ENCODE data around the gene CACNA1C. TPM values are rescaled to one million over a fixed set of nuclear protein-coding genes. Genes with fewer than 3 reads are reported as not detected.

The CACNA1C gene
- total RNA-seq, 1 donor from 2014 or later = 102 TPM

DNA sequence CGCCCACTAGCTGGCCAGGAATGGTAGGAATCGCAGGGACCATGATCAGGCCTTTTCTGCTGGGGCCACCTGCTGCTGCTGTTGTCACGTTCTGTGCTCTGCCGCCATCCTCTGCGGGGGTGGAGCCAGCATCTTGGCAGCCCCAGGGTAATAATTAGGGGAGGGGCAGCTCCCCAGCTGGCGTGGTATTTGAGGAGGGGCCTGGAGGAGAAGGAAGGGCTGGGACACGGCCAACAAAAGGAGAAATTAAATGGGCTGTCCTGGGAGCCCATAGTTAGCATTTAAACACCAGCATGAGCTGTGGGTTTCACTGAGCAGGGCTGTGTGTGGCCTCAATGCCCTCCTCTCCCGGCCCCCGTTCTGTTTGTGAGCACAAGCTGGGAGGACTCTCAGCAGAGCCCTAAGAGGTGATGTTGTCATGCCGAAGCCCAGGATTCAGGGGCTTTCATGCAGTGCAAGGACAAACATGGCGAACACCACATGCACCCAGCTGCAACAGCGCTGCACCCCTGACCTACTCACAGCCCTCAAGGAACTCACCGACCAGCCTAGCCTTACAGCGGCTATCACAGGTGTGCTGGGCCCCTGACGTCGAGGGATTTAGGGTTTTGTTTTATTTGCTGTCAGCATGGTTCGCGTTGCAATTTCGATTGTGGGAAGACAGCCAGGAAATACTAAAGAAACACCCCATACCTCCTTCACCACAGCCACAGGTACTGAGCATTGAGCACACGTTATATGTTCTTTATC is 324.3 kb downstream of the CACNA1C start:
- Histone ChIP-seq H3K36me3 (no peaks in the 10 kb centered on the region), H3K27me3 (no peaks in the 10 kb centered on the region), H3K9me3 (no peaks in the 10 kb centered on the region), H3K4me3 (no peak overlapping the region), H3K27ac (no peak overlapping the region), H3K4me1 (peaks cover 0 to 35% of the 10 kb centered on the region in 2 donors)
- peak in 1 of 2 donors; percentile 53 for DNase-seq (ENCODE audit: low spot score in 2 of 2)
- no peak for TF ChIP-seq CTCF (IDR thresholded peaks at IDR 0.05)
- intact Hi-C loops (cut with DNase I) = no loop called here

DNA sequence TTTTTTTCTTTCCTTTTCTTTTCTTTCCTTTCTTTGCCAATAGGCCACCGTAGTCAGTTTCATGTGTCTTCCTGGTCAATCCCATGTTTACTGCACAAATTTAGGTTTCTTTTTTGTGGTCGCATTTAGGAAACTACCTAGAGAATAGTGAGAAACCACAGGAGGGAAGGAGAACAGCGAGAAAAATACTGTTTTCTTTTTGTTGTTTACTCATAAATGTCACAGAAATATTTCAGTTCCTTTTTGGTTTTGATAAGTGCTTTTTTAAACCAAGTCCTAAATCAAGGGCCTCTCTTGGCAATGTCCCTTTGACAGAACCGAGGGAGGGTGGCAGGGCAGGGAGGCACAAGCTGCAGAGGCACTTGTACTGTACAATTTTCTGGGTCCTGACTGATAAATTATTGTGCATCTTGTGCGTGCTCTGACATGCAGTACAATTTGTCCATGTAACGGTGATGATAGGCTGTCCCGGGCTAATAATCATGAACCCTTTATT is 326.1 kb downstream of the CACNA1C start:
- Histone ChIP-seq H3K9me3 (no peaks in the 10 kb centered on the region), H3K4me1 (peaks cover 10 to 40% of the 10 kb centered on the region in 2 donors), H3K4me3 (no peak overlapping the region), H3K27me3 (no peaks in the 10 kb centered on the region), H3K27ac (no peak overlapping the region), H3K36me3 (no peaks in the 10 kb centered on the region)
- intact Hi-C loops (cut with DNase I) = no loop called here
- DNase-seq (ENCODE audit: low spot score in 2 of 2) = peak in 1 of 2 donors; percentile 9
- no peak for TF ChIP-seq CTCF (IDR thresholded peaks at IDR 0.05)

DNA sequence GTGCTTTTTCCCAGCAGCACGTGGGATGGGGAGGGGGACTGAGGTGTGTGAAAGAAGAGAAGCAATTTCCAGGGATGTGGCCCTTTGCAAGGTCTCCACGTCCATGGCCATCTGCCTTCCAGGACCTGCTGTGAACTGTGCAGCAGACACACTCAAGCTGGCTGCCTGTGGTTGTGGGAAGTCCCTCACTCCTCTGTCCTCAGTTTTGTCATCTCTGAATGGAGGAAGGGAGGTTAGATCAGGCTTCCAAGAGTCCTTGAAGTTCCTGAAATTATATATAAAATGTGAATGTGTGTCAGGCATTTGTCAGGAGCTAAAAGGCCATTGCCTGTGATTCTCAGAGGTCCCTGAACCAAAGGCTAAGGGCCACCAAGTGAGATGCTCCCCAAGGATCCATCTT is 328.2 kb downstream of the CACNA1C start:
- intact Hi-C loops (cut with DNase I) = loop anchor here (5.0 to 10.0 kb wide), 2 partner anchors 46 to 94 kb away; no protein-coding TSS in a partner anchor
- H3K4me1 ChIP-seq = peaks cover 13 to 50% of the 10 kb centered on the region in 2 donors
- H3K4me3 ChIP-seq = no peak overlapping the region
- TF ChIP-seq CTCF (IDR thresholded peaks at IDR 0.05) = no peak
- no peaks in the 10 kb centered on the region for H3K9me3 ChIP-seq
- peak overlapping the region; percentile 47 to 84 for H3K27ac ChIP-seq
- no peaks in the 10 kb centered on the region for H3K36me3 ChIP-seq
- peak in 1 of 2 donors; percentile 39 for DNase-seq (ENCODE audit: low spot score in 2 of 2)
- no peaks in the 10 kb centered on the region for H3K27me3 ChIP-seq

DNA sequence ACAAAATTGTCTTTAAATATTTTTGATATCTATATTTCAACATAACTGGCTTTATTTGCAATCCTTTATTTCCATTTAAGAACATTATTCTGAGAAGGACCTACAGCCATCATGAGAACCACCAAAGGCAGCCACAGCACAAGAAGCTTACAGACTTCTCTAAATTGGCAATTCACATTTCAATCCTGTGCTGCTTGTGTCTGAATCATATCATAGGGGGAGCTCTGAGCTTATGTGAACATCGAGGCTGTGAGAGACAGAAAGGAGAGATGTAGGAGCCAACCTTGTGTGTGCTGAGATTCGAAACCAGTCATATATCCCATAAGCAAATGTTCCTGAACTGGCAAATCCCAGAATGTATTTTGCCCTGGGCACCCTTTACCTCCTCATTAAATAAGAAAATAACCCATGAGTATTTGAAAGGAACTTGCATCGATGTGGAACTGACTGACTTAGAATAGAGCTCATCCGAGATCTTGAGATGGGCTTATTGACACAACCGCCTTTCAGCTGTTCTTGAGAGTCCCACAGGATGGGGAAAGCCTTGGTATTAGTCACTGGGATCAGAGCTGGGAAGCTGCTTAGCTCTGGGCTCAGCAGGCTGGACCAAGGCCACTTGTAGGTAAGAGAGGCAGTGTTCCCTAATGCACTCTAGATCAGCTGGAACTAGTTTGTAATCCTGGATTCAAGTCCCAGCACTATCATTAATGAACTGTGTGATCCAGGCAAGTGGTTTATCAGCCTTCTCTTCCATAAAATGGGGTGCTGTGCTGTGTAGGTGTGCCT is 329.8 kb downstream of the CACNA1C start:
- Histone ChIP-seq H3K4me1 (peaks cover 13 to 62% of the 10 kb centered on the region in 2 donors), H3K27ac (peak overlapping the region; percentile 84 to 91), H3K27me3 (no peaks in the 10 kb centered on the region), H3K36me3 (no peaks in the 10 kb centered on the region), H3K9me3 (no peaks in the 10 kb centered on the region), H3K4me3 (no peak overlapping the region)
- intact Hi-C loops (cut with DNase I) = loop anchor here (5.0 to 10.0 kb wide), 2 partner anchors 48 to 95 kb away; no protein-coding TSS in a partner anchor
- TF ChIP-seq CTCF (IDR thresholded peaks at IDR 0.05) = peak in 1 of 3 experiments; percentile 11
- peak in 1 of 2 donors; percentile 65 for DNase-seq (ENCODE audit: low spot score in 2 of 2)

DNA sequence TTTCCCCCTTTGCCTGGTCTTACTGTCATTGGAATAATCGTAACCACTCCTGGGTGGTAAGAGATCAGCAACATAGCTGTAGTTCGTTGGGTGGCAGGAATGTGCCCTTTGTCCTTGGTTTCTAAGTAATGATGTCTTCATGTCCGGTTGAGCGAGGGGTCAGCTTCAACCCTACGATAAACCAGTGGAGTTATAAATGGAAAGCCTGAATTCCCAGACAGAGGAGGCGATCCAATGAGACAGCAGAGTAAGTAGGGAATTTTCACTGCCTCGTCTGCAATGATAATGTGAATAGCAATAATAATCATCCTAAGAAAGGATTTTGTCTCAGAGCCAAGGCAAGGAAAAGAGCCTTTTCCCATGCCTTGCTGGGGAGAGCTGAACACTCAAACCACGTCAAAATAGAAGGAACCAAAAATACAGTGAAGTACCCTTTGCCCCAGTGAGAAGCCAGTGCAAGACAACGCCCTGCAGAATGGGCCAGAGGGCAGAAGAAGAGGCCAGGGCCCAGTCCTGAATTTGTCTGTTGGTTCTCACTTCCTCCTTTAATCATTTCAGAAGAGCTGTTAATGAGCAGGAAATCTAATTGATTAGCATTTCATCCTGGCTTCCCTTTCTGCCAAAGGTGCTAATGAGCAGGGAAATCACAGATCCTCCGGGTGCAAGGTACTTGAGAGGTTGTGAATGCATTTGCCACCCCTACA is 330.7 kb downstream of the CACNA1C start:
- intact Hi-C loops (cut with DNase I) = loop anchor here (5.0 to 10.0 kb wide), 2 partner anchors 49 to 96 kb away; no protein-coding TSS in a partner anchor
- no peak overlapping the region for H3K4me3 ChIP-seq
- H3K9me3 ChIP-seq = no peaks in the 10 kb centered on the region
- H3K4me1 ChIP-seq = peaks cover 13 to 57% of the 10 kb centered on the region in 2 donors
- H3K27ac ChIP-seq = peak overlapping the region; percentile 84 to 91
- H3K27me3 ChIP-seq = no peaks in the 10 kb centered on the region
- peak in 1 of 2 donors; percentile 62 for DNase-seq (ENCODE audit: low spot score in 2 of 2)
- TF ChIP-seq CTCF (IDR thresholded peaks at IDR 0.05) = no peak
- H3K36me3 ChIP-seq = no peaks in the 10 kb centered on the region
